K562 (cell line): ENCODE data around the gene VPS50. TPM values are rescaled to one million over a fixed set of nuclear protein-coding genes. Genes with fewer than 3 reads are reported as not detected.

Source experiments
- ATAC-seq: fragments of 200-7000 bp; cut with Tn5 transposase; 3 replicates; pipeline ENCODE4 v1.9.1; 2020; ENCODE audit warnings: moderate library complexity
- BruUV-seq: library from RNA; stranded (reverse); fragments of 400-500 nt; replicated peaks from 2 replicates; lab custom pipeline; 2021; lab: Mats Ljungman, UMichigan
- CTCF ChIA-PET: fragments of 300-600 bp; formaldehyde crosslinking; extraction: SDS; loops from one replicate; lab custom pipeline; 2021; ENCODE audit warnings: low intra/inter-chr PET ratio; lab: Yijun Ruan, JAX
- POLR2A ChIA-PET: fragments of 300-600, 350-650 bp; sonication (Branson Sonifier 250); formaldehyde crosslinking; extraction: SDS; loops from one replicate; lab custom pipeline; 2021; ENCODE audit warnings: antibody characterized with exemption, inconsistent platforms; lab: Yijun Ruan, JAX
- DNase-seq, 4 experiments: peaks; one replicate each; pipeline versions ENCODE4 v3.0.0 to v3.0.0-alpha.2; 2011 to 2018; ENCODE audit warnings: low spot score in 3 of 4, mixed read lengths in 3 of 4; ENCODE audit errors: extremely low read depth in 1 of 4
- FAIRE-seq: peaks from 2 replicates; lab custom pipeline; 2011; peaks lifted over from hg19 to GRCh38; lab: Jason Lieb, UNC
- H2AFZ ChIP-seq: 2 replicates; pipeline ENCODE4 v1.6.0; 2011; ENCODE audit warnings: low read depth, low read length, control low read depth, inconsistent platforms
- H3K27ac ChIP-seq: fragments of 200-600 bp; 3 replicates; pipeline ENCODE4 v1.8.0; 2011; ENCODE audit warnings: low read depth, mild to moderate bottlenecking, control low read depth, inconsistent platforms, low read length, moderate library complexity, mixed read lengths; ENCODE audit errors: extremely low read depth
- H3K27me3 ChIP-seq, 2 experiments: fragments of 300-600 bp in 1 of 2; 2 replicates in 1 of 2; 3 replicates in 1 of 2; pipeline versions ENCODE4 v1.6.0 to v1.8.0; 2011; ENCODE audit warnings: inconsistent platforms in 2 of 2, low read length in 2 of 2, mild to moderate bottlenecking in 1 of 2, mixed read lengths in 1 of 2, moderate library complexity in 1 of 2; ENCODE audit not compliant: control insufficient read depth in 2 of 2, insufficient read depth in 2 of 2
- H3K36me3 ChIP-seq: fragments of 300-600 bp; 3 replicates; pipeline ENCODE4 v1.8.0; 2011; ENCODE audit warnings: mild to moderate bottlenecking, low read length, inconsistent platforms; ENCODE audit not compliant: control insufficient read depth, insufficient read depth
- H3K4me1 ChIP-seq, 2 experiments: fragments of 200-600 bp in 1 of 2; replicated peaks in 1 of 2; 2 replicates in 1 of 2; 3 replicates in 1 of 2; pipeline versions ENCODE4 v1.5.1 to v1.8.0; 2011; ENCODE audit warnings: inconsistent platforms in 2 of 2, low read length in 2 of 2, mild to moderate bottlenecking in 1 of 2, mixed read lengths in 1 of 2, moderate library complexity in 1 of 2; ENCODE audit not compliant: control insufficient read depth in 2 of 2, insufficient read depth in 2 of 2
- H3K4me2 ChIP-seq: 2 replicates; pipeline ENCODE4 v1.6.1; 2011; ENCODE audit warnings: low read length, control low read depth, inconsistent platforms, mixed read lengths; ENCODE audit not compliant: insufficient read depth
- H3K4me3 ChIP-seq: fragments of 200-600 bp; sonication (generic), shearing (Covaris generic); 2 replicates; pipeline ENCODE4 v1.5.1; 2016; ENCODE audit warnings: control low read depth, inconsistent platforms
- H3K79me2 ChIP-seq: fragments of 200-600 bp; 3 replicates; pipeline ENCODE4 v1.8.0; 2011; ENCODE audit warnings: low read length, inconsistent platforms; ENCODE audit not compliant: control insufficient read depth, insufficient read depth
- H3K9ac ChIP-seq, 2 experiments: 2 replicates each; pipeline versions ENCODE4 v1.6.0 to v1.6.1; 2011; ENCODE audit warnings: low read depth in 2 of 2, low read length in 2 of 2, control low read depth in 1 of 2, inconsistent platforms in 1 of 2, mild to moderate bottlenecking in 1 of 2, mixed read lengths in 1 of 2; ENCODE audit not compliant: insufficient read depth in 1 of 2
- H3K9me1 ChIP-seq: one replicate; pipeline ENCODE4 v1.6.0; 2011; ENCODE audit warnings: inconsistent platforms, mild to moderate bottlenecking, low read length, moderate library complexity; ENCODE audit not compliant: control insufficient read depth, insufficient read depth
- H3K9me3 ChIP-seq: replicated peaks from 2 replicates; pipeline ENCODE4 v1.5.1; 2011; ENCODE audit warnings: low read depth, low read length, inconsistent platforms; ENCODE audit not compliant: control insufficient read depth, insufficient read depth
- H4K20me1 ChIP-seq: replicated peaks from 2 replicates; pipeline ENCODE4 v1.6.1; 2011; ENCODE audit warnings: low read length, inconsistent platforms, mixed read lengths; ENCODE audit not compliant: control insufficient read depth, insufficient read depth
- CREB3L1 ChIP-seq: fragments of 450-650 bp; IDR thresholded peaks from 2 replicates; pipeline ENCODE4 v1.6.1; 2014; ENCODE audit warnings: low read depth, mild to moderate bottlenecking, moderate library complexity, borderline replicate concordance
- DPF2 ChIP-seq: fragments of 450-650 bp; IDR thresholded peaks from 2 replicates; pipeline ENCODE4 v1.6.1; 2016
- EWSR1 ChIP-seq: fragments of 450-650 bp; IDR thresholded peaks from 2 replicates; pipeline ENCODE4 v1.6.1; 2018; ENCODE audit warnings: borderline replicate concordance, mild to moderate bottlenecking, low read depth, moderate library complexity; ENCODE audit not compliant: partially characterized antibody
- GABPB1 ChIP-seq: sonication (generic); formaldehyde crosslinking; IDR thresholded peaks from 2 replicates; pipeline ENCODE4 v1.8.0; 2022; ENCODE audit warnings: mild to moderate bottlenecking, missing genetic modification reagents
- HDAC3 ChIP-seq: fragments of 450-650 bp; IDR thresholded peaks from 2 replicates; pipeline ENCODE4 v1.6.1; 2018; ENCODE audit warnings: borderline replicate concordance, mild to moderate bottlenecking, moderate library complexity; ENCODE audit not compliant: partially characterized antibody
- KLF10 ChIP-seq: fragments of 250-450 bp; sonication (Bioruptor Pico); IDR thresholded peaks from 2 replicates; pipeline ENCODE4 v1.6.1; 2021; ENCODE audit warnings: matching md5 sums
- MTA3 ChIP-seq: fragments of 450-650 bp; formaldehyde crosslinking; IDR thresholded peaks from 2 replicates; pipeline ENCODE4 v1.6.1; 2017; ENCODE audit warnings: mild to moderate bottlenecking, borderline replicate concordance
- NCOA6 ChIP-seq: fragments of 450-650 bp; IDR thresholded peaks from 2 replicates; pipeline ENCODE4 v1.6.1; 2017; ENCODE audit warnings: mild to moderate bottlenecking
- NFE2L1 ChIP-seq: fragments of 450-650 bp; IDR thresholded peaks from 2 replicates; pipeline ENCODE4 v1.6.1; 2016; ENCODE audit warnings: missing genetic modification characterization, low read depth, mild to moderate bottlenecking, missing compliant biosample characterization, moderate library complexity, borderline replicate concordance
- PREB ChIP-seq: sonication (generic); formaldehyde crosslinking; IDR thresholded peaks from 2 replicates; pipeline ENCODE4 v1.8.1; 2023; ENCODE audit warnings: mild to moderate bottlenecking, missing genetic modification reagents
- ZBTB7A ChIP-seq: IDR thresholded peaks from 2 replicates; pipeline ENCODE4 v1.6.1; 2011; ENCODE audit warnings: low read depth, mild to moderate bottlenecking, low read length, moderate library complexity, borderline replicate concordance; ENCODE audit not compliant: control insufficient read depth
- ZNF140 ChIP-seq: fragments of 250-450 bp; sonication (Bioruptor Pico); IDR thresholded peaks from 2 replicates; pipeline ENCODE4 v1.8.0; 2021; ENCODE audit warnings: moderate library complexity, mild to moderate bottlenecking, inconsistent platforms
- ZNF77 ChIP-seq: fragments of 250-450 bp; sonication (Bioruptor Pico); IDR thresholded peaks from 2 replicates; pipeline ENCODE4 v1.5.0; 2020
- in situ Hi-C: fragments of 300-500 bp; cut with MboI; formaldehyde crosslinking; loops from 4 replicates; pipeline ENCODE4 v1.15.0; 2018; ENCODE audit warnings: inconsistent platforms, mixed read lengths
- intact Hi-C: fragments of 100-400 bp; cut with micrococcal nuclease; formaldehyde crosslinking; loops from 2 replicates; pipeline ENCODE4 v1.14.2; 2022
- polyA plus RNA-seq, 8 experiments: library from polyadenylated mRNA; depleted of rRNA in 4 of 8; stranded (reverse) in 5 of 8; unstranded in 3 of 8; fragments of >200 nt; fragmentation: Nextera tagmentation in 2 of 8; fragmentation: Illumina TruSeq in 1 of 8; extraction: Ambion mirVana in 2 of 8; extraction: Trizol in 1 of 8; gene quantifications; 2 replicates each; pipeline versions ENCODE4 v1.2.1 to v1.2.3, GENCODE V29; 2011 to 2014; ENCODE audit warnings: inconsistent platforms in 1 of 8, missing spikeins in 1 of 8
- total RNA-seq, 7 experiments: library from RNA; depleted of rRNA in 6 of 7; stranded (reverse); fragments of >200 nt in 6 of 7; fragmentation: Illumina TruSeq in 2 of 7; extraction: Trizol in 2 of 7; gene quantifications; 2 replicates each; pipeline versions ENCODE4 v1.2.1 to v1.2.3, GENCODE V29; 2011 to 2021; ENCODE audit warnings: low replicate concordance in 1 of 7
- TF ChIP-seq, protein P1 (sequence below): fragments of 250-450 bp; sonication (Bioruptor Pico); IDR thresholded peaks from 2 replicates; pipeline ENCODE4 v1.4.0; 2020; ENCODE audit warnings: mild to moderate bottlenecking
- TF ChIP-seq, protein P2 (sequence below): fragments of 450-650 bp; formaldehyde crosslinking; IDR thresholded peaks from 2 replicates; pipeline ENCODE4 v1.4.0; 2020; ENCODE audit warnings: mild to moderate bottlenecking, mixed read lengths
- TF ChIP-seq, protein P3 (sequence below): sonication (generic); formaldehyde crosslinking; IDR thresholded peaks from 2 replicates; pipeline ENCODE4 v1.4.0; 2020; ENCODE audit warnings: mild to moderate bottlenecking, missing genetic modification reagents

VPS50 gene
- total and polyA plus RNA-seq, 9 of the 15 experiments (the other 6 are each of a cell fraction or from before 2014, with no cell fraction given): 10.5 to 29.4 (median 15.8) TPM

- DNase-seq (no peak), FAIRE-seq (no peak), ATAC-seq (no peak)
- no peak overlapping the region for H3K27ac ChIP-seq
- no peak overlapping the region for H2AFZ ChIP-seq
- H3K4me2 ChIP-seq: no peak overlapping the region
- H3K79me2 ChIP-seq: no peaks in the 10 kb centered on the region
- ChIA-PET POLR2A (interaction anchor here (1.6 kb wide), 1 partner anchor 10 kb away, joined by 5 read pairs; no protein-coding TSS in a partner anchor), CTCF (no interaction called here)
- H3K27me3 ChIP-seq: no peaks in the 10 kb centered on the region
- in situ Hi-C loops: no loop called here
- no peaks in the 10 kb centered on the region for H3K9me3 ChIP-seq
- H3K9me1 ChIP-seq: no peaks in the 10 kb centered on the region
- H3K36me3 ChIP-seq: no peaks in the 10 kb centered on the region; the same call in 2 of the 3 replicates
- intact Hi-C loops: no loop called here
- H3K9ac ChIP-seq: no peak overlapping the region
- BruUV-seq: no TSS peak
- H3K4me3 ChIP-seq: no peak overlapping the region
- H3K4me1 ChIP-seq: no peaks in the 10 kb centered on the region
- H4K20me1 ChIP-seq: no peaks in the 10 kb centered on the region
- TF ChIP-seq PREB: no peak
- no peak for TF ChIP-seq ZNF77 (CRISPR knock-in tag)
- TF ChIP-seq HDAC3: no peak
- TF ChIP-seq, protein P1, sequence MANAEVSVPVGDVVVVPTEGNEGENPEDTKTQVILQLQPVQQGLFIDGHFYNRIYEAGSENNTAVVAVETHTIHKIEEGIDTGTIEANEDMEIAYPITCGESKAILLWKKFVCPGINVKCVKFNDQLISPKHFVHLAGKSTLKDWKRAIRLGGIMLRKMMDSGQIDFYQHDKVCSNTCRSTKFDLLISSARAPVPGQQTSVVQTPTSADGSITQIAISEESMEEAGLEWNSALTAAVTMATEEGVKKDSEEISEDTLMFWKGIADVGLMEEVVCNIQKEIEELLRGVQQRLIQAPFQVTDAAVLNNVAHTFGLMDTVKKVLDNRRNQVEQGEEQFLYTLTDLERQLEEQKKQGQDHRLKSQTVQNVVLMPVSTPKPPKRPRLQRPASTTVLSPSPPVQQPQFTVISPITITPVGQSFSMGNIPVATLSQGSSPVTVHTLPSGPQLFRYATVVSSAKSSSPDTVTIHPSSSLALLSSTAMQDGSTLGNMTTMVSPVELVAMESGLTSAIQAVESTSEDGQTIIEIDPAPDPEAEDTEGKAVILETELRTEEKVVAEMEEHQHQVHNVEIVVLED (CRISPR knock-in tag): no peak
- TF ChIP-seq ZNF140: no peak
- TF ChIP-seq DPF2: no peak
- TF ChIP-seq ZBTB7A: no peak
- no peak for TF ChIP-seq MTA3
- TF ChIP-seq NFE2L1 (tag): no peak
- no peak for TF ChIP-seq NCOA6
- TF ChIP-seq GABPB1: no peak
- TF ChIP-seq, protein P2, sequence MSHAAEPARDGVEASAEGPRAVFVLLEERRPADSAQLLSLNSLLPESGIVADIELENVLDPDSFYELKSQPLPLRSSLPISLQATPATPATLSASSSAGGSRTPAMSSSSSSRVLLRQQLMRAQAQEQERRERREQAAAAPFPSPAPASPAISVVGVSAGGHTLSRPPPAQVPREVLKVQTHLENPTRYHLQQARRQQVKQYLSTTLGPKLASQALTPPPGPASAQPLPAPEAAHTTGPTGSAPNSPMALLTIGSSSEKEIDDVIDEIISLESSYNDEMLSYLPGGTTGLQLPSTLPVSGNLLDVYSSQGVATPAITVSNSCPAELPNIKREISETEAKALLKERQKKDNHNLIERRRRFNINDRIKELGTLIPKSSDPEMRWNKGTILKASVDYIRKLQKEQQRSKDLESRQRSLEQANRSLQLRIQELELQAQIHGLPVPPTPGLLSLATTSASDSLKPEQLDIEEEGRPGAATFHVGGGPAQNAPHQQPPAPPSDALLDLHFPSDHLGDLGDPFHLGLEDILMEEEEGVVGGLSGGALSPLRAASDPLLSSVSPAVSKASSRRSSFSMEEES: no peak
- no peak for TF ChIP-seq CREB3L1
- no peak for TF ChIP-seq KLF10 (CRISPR knock-in tag)
- no peak for TF ChIP-seq EWSR1
- TF ChIP-seq, protein P3, sequence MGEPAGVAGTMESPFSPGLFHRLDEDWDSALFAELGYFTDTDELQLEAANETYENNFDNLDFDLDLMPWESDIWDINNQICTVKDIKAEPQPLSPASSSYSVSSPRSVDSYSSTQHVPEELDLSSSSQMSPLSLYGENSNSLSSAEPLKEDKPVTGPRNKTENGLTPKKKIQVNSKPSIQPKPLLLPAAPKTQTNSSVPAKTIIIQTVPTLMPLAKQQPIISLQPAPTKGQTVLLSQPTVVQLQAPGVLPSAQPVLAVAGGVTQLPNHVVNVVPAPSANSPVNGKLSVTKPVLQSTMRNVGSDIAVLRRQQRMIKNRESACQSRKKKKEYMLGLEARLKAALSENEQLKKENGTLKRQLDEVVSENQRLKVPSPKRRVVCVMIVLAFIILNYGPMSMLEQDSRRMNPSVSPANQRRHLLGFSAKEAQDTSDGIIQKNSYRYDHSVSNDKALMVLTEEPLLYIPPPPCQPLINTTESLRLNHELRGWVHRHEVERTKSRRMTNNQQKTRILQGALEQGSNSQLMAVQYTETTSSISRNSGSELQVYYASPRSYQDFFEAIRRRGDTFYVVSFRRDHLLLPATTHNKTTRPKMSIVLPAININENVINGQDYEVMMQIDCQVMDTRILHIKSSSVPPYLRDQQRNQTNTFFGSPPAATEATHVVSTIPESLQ (CRISPR knock-in tag): no peak
Observed at GRCh38 chr7:93316730-93317129, 84.6 kb downstream of the VPS50 start.
